Hair follicular keratinocyte (primary cell): ENCODE measurements around the gene APOB. TPM values are rescaled to one million over a fixed set of nuclear protein-coding genes. Genes with fewer than 3 reads are reported as not detected.

Experiments
- total RNA-seq: library from RNA; depleted of rRNA; stranded (reverse); fragments of >200 nt; gene quantifications from 2 replicates; pipeline ENCODE4 v1.2.3, GENCODE V29; 2015

APOB gene, protein sequence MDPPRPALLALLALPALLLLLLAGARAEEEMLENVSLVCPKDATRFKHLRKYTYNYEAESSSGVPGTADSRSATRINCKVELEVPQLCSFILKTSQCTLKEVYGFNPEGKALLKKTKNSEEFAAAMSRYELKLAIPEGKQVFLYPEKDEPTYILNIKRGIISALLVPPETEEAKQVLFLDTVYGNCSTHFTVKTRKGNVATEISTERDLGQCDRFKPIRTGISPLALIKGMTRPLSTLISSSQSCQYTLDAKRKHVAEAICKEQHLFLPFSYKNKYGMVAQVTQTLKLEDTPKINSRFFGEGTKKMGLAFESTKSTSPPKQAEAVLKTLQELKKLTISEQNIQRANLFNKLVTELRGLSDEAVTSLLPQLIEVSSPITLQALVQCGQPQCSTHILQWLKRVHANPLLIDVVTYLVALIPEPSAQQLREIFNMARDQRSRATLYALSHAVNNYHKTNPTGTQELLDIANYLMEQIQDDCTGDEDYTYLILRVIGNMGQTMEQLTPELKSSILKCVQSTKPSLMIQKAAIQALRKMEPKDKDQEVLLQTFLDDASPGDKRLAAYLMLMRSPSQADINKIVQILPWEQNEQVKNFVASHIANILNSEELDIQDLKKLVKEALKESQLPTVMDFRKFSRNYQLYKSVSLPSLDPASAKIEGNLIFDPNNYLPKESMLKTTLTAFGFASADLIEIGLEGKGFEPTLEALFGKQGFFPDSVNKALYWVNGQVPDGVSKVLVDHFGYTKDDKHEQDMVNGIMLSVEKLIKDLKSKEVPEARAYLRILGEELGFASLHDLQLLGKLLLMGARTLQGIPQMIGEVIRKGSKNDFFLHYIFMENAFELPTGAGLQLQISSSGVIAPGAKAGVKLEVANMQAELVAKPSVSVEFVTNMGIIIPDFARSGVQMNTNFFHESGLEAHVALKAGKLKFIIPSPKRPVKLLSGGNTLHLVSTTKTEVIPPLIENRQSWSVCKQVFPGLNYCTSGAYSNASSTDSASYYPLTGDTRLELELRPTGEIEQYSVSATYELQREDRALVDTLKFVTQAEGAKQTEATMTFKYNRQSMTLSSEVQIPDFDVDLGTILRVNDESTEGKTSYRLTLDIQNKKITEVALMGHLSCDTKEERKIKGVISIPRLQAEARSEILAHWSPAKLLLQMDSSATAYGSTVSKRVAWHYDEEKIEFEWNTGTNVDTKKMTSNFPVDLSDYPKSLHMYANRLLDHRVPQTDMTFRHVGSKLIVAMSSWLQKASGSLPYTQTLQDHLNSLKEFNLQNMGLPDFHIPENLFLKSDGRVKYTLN (N-terminal part only)
- total RNA-seq = not detected in 2 replicates

DNA sequence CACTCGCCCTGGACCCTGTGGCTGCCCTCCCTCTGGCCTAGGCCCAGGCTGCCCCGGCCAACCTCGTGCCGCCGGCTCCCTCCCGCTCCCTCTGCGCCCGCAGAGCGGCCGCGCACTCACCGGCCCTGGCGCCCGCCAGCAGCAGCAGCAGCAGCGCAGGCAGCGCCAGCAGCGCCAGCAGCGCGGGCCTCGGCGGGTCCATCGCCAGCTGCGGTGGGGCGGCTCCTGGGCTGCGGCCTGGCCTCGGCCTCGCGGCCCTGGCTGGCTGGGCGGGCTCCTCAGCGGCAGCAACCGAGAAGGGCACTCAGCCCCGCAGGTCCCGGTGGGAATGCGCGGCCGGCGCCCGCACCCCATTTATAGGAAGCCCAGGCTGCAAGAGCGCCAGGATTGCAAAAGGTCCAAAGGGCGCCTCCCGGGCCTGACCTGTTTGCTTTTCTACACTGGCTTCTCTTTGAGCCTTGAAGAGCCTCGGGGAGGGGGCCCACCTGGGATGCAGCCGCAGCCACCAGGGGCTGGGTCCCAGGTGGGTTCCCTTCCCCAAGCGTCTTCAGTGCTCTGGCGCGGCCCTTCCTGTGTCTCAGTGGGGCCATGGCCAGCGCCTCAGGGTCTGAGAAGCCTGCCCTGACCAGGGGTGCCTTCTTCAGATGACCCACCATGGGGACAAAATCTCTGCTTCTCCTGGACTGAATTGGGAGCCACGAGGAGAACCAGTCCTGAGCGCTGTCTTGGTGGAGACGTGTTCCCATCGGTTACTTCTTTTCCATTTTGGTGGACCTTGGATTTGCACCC lies at the start of gene APOB:
TSS of gene APOB (minus strand) at position 330 of the 789 bp plus-strand sequence. CDS start at position 202, 128 bp downstream.

Other genes starting within 250 kb of the APOB start
- gene LDAH, start 221.0 kb downstream of the APOB start, total RNA-seq = 9.2 and 9.9 TPM in 2 replicates
- gene TDRD15, start 79.9 kb upstream of the APOB start, total RNA-seq = not detected in 2 replicates